ENCODE data around the gene PRKCB.
"Not testable (repeated sequence)": the region's sequence is repeated elsewhere in the genome, so short reads cannot be mapped to it uniquely, and the experiment has no call there.

Gene PRKCB

DNA sequence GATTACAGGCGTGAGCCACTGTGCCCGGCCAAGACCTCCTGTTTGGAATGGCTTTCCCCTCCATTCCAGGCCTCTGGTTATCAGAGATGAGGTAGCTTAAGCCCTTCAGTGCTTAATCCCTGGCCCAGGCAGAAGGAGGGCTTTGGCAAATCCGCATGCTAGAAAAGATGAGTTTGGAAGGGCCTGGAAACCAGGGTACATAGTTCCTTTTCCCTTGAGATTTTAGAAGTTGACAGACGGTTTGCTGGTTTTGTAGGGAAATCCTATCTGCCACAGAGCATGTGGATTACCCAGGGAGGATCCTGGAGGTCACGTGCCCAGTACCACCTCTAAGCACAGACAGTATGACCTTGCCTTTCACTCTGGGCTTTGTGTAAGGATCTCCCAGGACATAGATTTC lies 305.7 kb downstream of the PRKCB start:
- DNase-seq, result no peak

GRCh38 chr16:24141917-24142316 lies 306.1 kb downstream of the PRKCB start:
- DNase-seq, result no peak

GRCh38 chr16:24145927-24146326 lies 310.1 kb downstream of the PRKCB start:
- DNase-seq, result no peak

GRCh38 chr16:24146518-24146917 lies 310.7 kb downstream of the PRKCB start:
- no peak for DNase-seq

DNA sequence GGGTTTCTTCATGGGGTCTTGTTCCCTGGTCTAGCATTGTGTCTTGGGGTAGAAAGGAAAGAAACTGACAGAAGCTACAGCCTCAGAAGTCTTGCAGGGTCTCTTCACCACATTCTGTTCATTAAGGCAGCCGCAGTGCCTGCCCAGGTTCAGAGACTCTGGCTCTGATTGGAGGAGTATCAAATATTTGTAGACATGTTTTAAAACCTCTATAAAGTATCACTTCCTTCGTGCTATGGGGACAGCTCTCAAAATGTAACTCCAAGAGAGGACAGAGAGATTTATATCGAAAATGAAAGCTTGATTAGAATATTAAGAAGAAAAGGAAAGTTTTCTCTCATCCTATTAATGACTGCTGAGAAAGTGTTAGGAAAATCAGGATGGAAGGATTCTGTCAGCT lies 313.3 kb downstream of the PRKCB start:
- DNase-seq, result no peak

DNA sequence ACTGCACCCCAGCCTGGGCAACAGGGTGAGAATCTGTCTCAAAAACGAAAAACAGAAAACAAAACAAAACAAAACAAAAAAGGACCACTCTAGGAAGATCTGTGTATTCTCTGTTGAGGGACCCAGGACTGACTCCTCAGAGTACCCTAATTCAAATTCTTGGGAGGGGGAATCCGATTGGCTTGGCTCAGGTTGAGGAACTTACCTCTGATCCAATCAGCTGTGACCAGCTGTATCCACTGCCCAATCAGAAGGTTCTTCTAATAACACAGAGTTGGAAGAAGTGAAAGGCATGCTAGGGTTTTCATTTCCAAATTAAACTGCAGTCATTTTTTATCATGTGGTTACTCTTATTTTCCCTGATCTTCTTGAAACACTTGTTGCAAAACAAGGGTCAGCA lies 314.5 kb downstream of the PRKCB start:
- no peak for DNase-seq

DNA sequence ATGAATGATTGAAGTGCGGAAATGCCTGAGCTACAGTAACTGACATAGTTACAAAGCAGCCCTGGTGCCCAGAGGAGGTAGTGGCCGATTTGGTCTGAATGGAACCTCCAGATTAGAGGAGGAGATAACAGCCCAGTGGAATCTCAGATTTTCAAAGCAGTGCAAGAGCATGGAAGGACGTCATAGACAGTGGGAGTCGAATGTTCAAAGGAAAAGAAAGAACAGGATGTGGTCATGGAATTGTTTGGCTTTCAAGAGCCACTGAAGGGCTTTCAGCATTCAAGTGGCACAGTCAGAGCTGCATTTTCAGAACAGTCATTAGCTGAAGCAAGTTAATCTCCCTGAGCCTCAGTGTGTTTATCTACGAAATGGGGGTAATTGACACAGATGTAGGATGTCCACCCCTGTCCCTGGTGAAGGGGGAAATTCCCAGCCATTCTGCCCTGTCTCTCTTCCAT lies 315.7 kb downstream of the PRKCB start:
- no peak for DNase-seq

DNA sequence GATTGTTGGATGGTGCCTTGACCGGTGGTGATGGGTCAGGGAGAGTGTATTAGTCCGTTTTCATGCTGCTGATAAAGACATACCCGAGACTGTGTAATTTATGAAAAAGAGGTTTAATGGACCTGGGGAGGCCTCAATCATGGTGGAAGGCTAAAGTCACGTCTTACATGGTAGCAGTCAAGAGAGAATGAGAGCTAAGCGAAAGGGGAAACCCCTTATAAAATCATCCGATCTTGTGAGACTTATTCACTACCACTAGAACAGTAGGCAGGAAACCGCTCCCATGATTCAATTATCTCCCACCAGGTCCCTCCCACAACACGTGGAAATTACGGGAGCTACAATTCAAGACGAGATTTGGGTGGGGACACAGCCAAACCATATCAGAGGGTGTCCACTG lies 316.3 kb downstream of the PRKCB start:
- not testable (repeated sequence) for DNase-seq

GRCh38 chr16:24152826-24153225 lies 317.0 kb downstream of the PRKCB start:
- no peak for DNase-seq

GRCh38 chr16:24156777-24157176 lies 321.0 kb downstream of the PRKCB start:
- no peak for DNase-seq

DNA sequence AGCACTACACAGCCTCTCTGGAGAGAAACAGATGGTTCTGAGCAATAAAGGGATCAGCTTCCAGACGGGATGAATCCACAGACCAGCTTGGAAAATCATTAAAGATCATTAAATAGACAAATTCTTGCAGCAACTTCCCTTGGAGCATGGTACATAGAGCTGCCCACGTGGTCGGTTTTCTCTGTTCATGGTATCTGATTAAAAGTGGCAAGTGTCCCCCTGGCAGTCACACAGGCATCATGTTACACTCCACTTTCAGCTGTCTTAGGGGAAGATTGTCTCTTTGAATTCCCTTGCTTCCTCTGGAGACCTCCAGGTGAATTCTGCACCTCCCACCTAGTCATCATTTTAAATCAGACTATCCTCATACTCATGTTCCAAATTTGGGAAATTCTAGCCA lies 328.2 kb downstream of the PRKCB start:
- peak; percentile 21 for DNase-seq

GRCh38 chr16:24164416-24164815 lies 328.6 kb downstream of the PRKCB start:
- no peak for DNase-seq

DNA sequence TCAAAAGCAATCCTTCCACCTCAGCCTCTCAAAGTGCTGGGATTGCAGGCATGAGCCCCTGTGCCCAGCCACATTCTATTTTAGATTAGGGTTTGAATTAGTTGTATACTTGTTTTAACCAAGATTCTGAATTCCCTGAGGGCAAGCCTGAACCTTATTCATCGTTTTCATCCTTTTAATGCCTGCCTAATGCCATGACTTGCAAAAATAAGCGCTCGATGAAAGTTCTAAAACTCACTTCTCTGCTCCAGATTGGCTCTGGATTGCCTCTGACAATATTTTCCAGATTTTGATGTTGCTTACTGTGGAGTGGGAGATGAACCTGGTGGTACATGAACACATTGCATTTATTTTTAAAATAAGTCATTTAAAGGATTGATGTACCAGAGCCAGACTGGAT lies 329.5 kb downstream of the PRKCB start:
- no peak for DNase-seq

DNA sequence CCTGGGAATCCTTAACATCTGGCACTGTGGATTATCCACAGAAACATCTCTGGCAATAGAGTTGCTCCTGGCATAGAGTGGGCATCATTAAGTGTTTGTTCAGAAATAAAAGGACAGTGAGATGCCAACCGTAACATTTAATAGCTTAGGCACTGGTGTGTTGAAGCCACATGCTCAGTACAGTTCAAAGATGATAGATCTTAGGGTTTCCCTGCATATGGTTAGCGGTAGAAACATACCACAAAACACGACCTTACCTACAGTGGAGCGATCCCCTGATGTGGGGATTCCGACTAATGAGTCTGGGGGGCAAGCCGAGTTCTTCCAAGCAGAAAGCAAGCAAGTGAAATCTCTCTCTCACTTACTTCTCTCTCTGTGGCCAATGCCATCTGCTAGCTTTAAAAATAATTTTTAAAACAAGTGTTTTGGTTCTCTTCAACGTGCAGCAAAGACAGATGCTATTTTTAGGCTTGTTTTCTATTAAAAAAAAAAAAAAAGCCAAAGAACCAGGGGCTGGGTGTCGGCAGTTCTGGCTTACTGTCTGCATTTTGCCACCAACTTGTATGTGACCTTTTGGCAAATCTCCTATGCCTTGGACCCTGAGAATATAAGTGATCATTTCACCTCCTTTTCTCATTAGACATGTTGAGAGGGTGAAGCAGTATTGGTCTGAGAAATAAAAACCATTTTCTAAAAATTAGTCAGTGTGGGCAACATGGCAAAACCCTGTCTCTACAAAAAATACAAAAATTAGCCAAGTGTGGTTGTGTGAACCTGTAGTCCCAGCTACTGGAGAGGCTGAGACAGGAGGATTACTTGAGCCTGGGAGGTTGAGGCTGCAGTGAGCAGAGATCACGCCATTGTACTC lies 331.1 kb downstream of the PRKCB start:
- DNase-seq, result no peak

DNA sequence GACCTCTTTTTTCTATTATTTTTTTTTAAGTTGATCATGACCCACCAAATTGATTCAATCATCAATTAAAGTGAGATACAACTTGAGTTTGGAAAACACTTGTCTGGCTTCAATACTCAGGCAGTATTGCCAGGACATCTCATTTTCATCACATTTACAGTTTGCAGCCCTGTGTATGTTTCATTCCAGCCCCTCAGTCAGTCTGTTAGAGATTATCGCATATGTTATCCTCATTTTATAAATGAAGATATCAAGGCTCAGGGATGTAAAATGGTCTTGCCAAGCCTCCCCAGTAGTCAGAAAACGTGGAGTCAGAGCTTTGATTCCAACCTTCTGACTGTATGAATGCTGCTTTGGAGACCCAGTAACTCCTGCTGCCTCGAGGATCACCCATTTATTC lies 333.1 kb downstream of the PRKCB start:
- DNase-seq, result no peak

- DNase-seq, result no peak
Observed at GRCh38 chr16:24170407-24170806, 334.6 kb downstream of the PRKCB start.

GRCh38 chr16:24174504-24174903 lies 338.7 kb downstream of the PRKCB start:
- no peak for DNase-seq

DNA sequence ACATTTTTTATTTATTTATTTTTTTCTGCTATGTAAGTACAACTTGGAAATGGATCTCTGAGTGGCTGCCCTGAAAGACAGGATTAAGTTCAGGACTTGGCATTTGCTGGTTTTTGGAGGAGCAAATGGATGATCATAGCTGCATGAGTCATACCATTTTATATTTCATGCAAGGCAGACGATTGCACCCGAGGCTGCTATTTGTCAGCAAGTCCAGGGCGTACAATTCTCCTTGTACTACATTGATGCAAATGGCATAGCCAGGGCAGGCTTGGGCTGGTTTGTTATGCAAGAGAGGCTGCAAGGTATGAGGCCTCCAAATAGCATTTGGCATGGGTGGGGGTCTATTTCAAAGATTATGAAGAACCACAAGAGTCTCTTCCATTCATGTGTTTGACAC lies 339.2 kb downstream of the PRKCB start:
- no peak for DNase-seq

DNA sequence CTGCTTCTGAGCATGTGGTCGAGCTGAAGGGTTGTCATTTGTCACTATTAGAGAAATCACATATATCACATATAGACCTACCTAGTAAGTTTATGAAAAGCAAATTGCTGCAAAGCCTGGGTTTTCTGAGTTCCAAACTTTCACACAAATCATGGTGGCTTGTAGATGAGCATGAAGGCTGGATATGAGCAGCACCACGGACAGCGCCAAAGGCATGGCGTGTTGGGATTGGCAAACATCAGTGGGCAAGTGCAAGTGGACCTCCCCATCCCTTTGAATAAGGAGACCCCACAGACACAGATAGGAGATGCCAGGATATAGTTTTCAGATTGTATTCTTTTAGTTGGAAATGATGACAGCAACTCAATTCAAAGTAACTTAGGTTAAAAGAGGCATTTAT lies 342.7 kb downstream of the PRKCB start:
- DNase-seq, result no peak

DNA sequence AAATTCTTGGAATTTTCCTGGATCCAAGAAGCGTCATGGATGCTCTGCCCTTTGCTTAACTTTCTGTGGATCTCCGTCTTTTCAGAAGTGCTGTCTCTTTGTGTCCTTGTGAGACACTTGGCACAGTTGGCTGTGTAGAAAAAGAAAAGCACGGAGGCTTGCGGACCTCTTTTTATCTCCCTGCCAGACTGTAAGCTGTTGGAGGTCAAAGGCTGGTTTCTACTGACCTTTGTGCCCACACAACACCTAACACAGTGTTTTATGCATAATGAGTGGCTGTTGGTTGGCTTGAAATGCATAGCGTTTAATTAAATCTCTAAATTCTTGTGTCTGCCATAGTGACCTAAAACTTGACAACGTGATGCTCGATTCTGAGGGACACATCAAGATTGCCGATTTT lies 344.7 kb downstream of the PRKCB start:
- no peak for DNase-seq

GRCh38 chr16:24188021-24188542 lies 352.3 kb downstream of the PRKCB start:
- no peak for DNase-seq

GRCh38 chr16:24188751-24189318 lies 353.1 kb downstream of the PRKCB start:
- no peak for DNase-seq

GRCh38 chr16:24189941-24190340 lies 354.2 kb downstream of the PRKCB start:
- DNase-seq, result no peak

DNA sequence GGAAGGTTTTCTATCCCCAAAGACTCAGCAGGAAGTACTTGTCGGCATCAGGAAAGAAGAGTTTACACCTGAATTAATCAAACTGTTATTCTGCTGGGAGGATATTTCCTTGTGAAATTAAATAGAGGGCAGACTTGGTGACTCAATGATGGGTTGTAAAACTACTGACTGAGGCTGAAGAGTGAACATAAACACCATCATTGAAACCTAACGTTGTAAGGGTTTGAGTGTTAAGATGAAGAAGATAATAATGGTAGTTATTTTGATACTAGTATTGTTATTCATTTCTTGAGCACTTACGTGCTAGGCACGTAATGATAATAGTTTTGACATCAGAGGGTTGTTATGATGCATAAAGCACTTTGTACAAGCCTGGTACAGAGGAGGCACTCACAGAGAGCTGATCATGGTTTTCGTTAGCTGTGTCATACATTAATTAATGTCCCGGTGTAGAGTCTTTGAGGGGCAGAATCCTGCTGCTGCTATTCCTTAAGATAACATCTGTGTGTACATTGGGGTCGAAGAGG lies 356.2 kb downstream of the PRKCB start:
- no peak for DNase-seq

All from NCI-H1436 treated with DMSO at 0.1 percent for 48 hours (cell line).